ENCODE measurements around the gene ZDHHC11.

ZDHHC11 gene

DNA sequence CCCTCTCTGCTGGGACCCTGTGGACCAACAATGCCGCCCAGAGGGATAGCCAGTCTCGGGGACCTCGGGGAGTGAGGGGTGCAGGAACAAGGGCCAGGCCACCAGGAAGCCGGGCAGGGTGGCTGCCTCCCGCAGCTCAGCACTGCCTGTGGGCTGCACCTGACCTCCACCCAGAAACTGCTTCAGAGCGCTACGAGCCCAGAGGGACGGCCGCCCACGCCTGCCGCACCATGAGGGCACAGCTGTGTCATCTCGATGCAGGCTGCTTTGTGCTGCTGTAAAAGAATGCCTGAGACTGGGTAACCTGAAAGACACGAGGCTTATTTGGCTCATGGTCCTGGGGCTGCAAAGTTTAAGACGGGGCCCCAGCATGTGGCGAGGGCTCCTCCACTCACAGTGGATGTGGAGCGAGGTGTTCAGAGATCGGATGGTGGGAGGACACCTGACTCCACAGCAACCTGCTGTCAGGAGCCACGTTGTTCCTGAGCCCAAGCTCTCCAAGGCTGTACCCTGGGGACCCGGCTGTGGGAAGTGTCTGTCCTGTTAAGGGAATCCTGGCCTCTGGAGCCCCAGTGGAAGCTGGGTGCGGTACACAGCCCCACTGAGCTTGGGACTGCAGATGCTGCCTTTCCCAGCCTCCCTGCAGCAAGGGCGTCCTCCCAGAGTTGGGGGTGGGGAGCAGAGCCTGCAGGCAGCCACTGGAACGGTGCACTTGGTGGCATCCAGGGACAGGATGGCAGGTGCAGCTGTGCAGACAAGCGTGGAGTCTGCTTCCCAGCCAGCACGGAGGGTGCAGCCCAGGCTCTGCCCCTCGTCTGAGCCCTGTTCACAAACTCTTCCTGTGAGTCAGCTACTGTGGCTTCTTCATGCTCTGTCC, 11.8 kb upstream of the ZDHHC11 start:
- no peak for TF ChIP-seq FOXP2 (optimal IDR thresholded peaks at IDR 0.05; ENCODE audit: borderline replicate concordance, extremely low read depth, extremely low read length, insufficient read depth)
- TF ChIP-seq TAF1 (IDR thresholded peaks at IDR 0.05; ENCODE audit: borderline replicate concordance, insufficient read depth, low read length), result no peak
- no peak for TF ChIP-seq POLR2AphosphoS5 (IDR thresholded peaks at IDR 0.05; ENCODE audit: low read depth, low read length)
- TF ChIP-seq REST (IDR thresholded peaks at IDR 0.05; ENCODE audit: insufficient read depth in 1 of 2, low read depth in 2 of 2, low read length in 2 of 2), result no peak
- TF ChIP-seq SIN3A (IDR thresholded peaks at IDR 0.05; ENCODE audit: borderline replicate concordance, insufficient read depth, low read length), result no peak

GRCh38 chr5:861442-862366, 10.9 kb upstream of the ZDHHC11 start:
- no peak for TF ChIP-seq REST (IDR thresholded peaks at IDR 0.05; ENCODE audit: insufficient read depth in 1 of 2, low read depth in 2 of 2, low read length in 2 of 2)
- no peak for TF ChIP-seq SIN3A (IDR thresholded peaks at IDR 0.05; ENCODE audit: borderline replicate concordance, insufficient read depth, low read length)
- no peak for TF ChIP-seq FOXP2 (optimal IDR thresholded peaks at IDR 0.05; ENCODE audit: borderline replicate concordance, extremely low read depth, extremely low read length, insufficient read depth)
- no peak for TF ChIP-seq TAF1 (IDR thresholded peaks at IDR 0.05; ENCODE audit: borderline replicate concordance, insufficient read depth, low read length)
- no peak for TF ChIP-seq POLR2AphosphoS5 (IDR thresholded peaks at IDR 0.05; ENCODE audit: low read depth, low read length)

GRCh38 chr5:860506-861150, 9.8 kb upstream of the ZDHHC11 start:
- no peak for TF ChIP-seq FOXP2 (optimal IDR thresholded peaks at IDR 0.05; ENCODE audit: borderline replicate concordance, extremely low read depth, extremely low read length, insufficient read depth)
- TF ChIP-seq REST (IDR thresholded peaks at IDR 0.05; ENCODE audit: insufficient read depth in 1 of 2, low read depth in 2 of 2, low read length in 2 of 2), result no peak
- no peak for TF ChIP-seq POLR2AphosphoS5 (IDR thresholded peaks at IDR 0.05; ENCODE audit: low read depth, low read length)
- no peak for TF ChIP-seq TAF1 (IDR thresholded peaks at IDR 0.05; ENCODE audit: borderline replicate concordance, insufficient read depth, low read length)
- no peak for TF ChIP-seq SIN3A (IDR thresholded peaks at IDR 0.05; ENCODE audit: borderline replicate concordance, insufficient read depth, low read length)

- no peak for TF ChIP-seq REST (IDR thresholded peaks at IDR 0.05; ENCODE audit: insufficient read depth in 1 of 2, low read depth in 2 of 2, low read length in 2 of 2)
- no peak for TF ChIP-seq FOXP2 (optimal IDR thresholded peaks at IDR 0.05; ENCODE audit: borderline replicate concordance, extremely low read depth, extremely low read length, insufficient read depth)
- no peak for TF ChIP-seq TAF1 (IDR thresholded peaks at IDR 0.05; ENCODE audit: borderline replicate concordance, insufficient read depth, low read length)
- TF ChIP-seq POLR2AphosphoS5 (IDR thresholded peaks at IDR 0.05; ENCODE audit: low read depth, low read length), result no peak
- TF ChIP-seq SIN3A (IDR thresholded peaks at IDR 0.05; ENCODE audit: borderline replicate concordance, insufficient read depth, low read length), result no peak
Observed at GRCh38 chr5:859798-860296, 9.1 kb upstream of the ZDHHC11 start.
